ENCODE measurements around the gene KLHDC8B. TPM values are rescaled to one million over a fixed set of nuclear protein-coding genes. Genes with fewer than 3 reads are reported as not detected.

KLHDC8B gene
- 128 TPM for total RNA-seq
- long read RNA-seq, transcript KLHDC8B-201 (6 exons, 1,959 nt), result major isoform, 78 of 128 reads
- long read RNA-seq, partial matches to known transcripts, result 27 of 128 reads
- long read RNA-seq, other reads (novel, unspliced or antisense), result 23 of 128 reads

- ATAC-seq (peak; percentile 91), DNase-seq (ENCODE audit: missing footprints) (peak; percentile 92)
- intact Hi-C loops (cut with DNase I), result loop anchor here (1.0 to 10.0 kb wide), 7 partner anchors 46 to 296 kb away; partner anchors contain the start of genes GPX1, RHOA, TCTA and USP4
Measured at GRCh38 chr3:49171119-49171774, at the start of gene KLHDC8B. Gene KLHDC8B (plus strand): TSS chr3:49171598. CDS start chr3:49172770, 1,172 bp downstream.

DNA sequence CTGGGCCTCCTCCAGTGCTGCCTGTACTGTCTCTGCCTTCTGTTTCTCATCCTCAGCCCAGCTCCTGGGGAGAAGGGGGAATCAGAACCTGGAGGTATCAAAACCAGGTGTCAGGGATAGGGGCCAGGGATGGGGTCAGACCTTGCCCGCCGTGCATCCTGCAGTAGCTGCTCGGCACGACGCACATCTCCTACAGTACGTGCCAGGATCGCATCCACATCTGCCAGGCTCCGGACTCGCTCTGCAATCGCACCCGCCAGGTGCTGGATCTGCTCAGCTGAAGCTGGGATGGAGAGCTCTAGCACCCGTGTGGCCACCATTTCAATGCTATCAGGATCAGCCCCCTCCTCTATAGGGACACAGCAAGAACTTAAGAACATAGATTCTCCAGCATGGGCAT lies 49.4 kb upstream of the KLHDC8B start:
- intact Hi-C loops (cut with DNase I), result no loop called here
- DNase-seq (ENCODE audit: missing footprints) (no peak), ATAC-seq (no peak)

- no peak for ATAC-seq
- intact Hi-C loops (cut with DNase I), result no loop called here
- no peak for DNase-seq (ENCODE audit: missing footprints)
Measured at GRCh38 chr3:49122451-49122850, 48.9 kb upstream of the KLHDC8B start.

- intact Hi-C loops (cut with DNase I), result no loop called here
- ATAC-seq, result no peak
- DNase-seq (ENCODE audit: missing footprints), result no peak
Measured at GRCh38 chr3:49122886-49123545, 48.4 kb upstream of the KLHDC8B start.

GRCh38 chr3:49123687-49124086 lies 47.7 kb upstream of the KLHDC8B start:
- DNase-seq (ENCODE audit: missing footprints) (no peak), ATAC-seq (no peak)
- intact Hi-C loops (cut with DNase I), result no loop called here

- intact Hi-C loops (cut with DNase I), result no loop called here
- ATAC-seq (no peak), DNase-seq (ENCODE audit: missing footprints) (no peak)
Measured at GRCh38 chr3:49124203-49124602, 47.2 kb upstream of the KLHDC8B start.

GRCh38 chr3:49124991-49125670 lies 46.3 kb upstream of the KLHDC8B start:
- intact Hi-C loops (cut with DNase I), result no loop called here
- ATAC-seq (no peak), DNase-seq (ENCODE audit: missing footprints) (no peak)

DNA sequence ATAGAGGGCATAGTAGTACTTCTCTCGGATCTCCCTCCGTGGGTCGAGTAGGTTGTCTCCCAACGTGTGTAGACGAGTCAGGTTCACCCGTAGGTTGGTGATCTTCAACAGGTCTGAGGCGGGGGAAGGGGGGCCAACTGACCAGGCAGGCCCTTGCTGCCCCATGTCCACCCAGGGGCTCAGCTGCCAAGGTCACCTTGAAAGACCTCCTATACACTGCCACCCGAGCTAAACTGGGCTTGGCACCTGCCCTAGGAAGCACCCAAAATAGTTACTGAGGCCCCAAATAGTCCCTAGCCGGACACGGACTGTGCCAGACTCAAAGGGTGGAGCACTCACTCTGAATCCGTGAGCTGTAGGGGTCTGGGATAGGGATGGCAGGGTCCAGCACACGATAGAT lies 40.4 kb upstream of the KLHDC8B start:
- intact Hi-C loops (cut with DNase I), result loop anchor here (5.0 kb wide), 1 partner anchor 109 kb away; the partner anchor contains the start of gene NDUFAF3
- no peak for DNase-seq (ENCODE audit: missing footprints)

GRCh38 chr3:49131576-49131975 lies 39.8 kb upstream of the KLHDC8B start:
- intact Hi-C loops (cut with DNase I), result loop anchor here (5.0 kb wide), 1 partner anchor 109 kb away; the partner anchor contains the start of gene NDUFAF3
- ATAC-seq (no peak), DNase-seq (ENCODE audit: missing footprints) (no peak)

More for the DNA sequence above, 40.4 kb upstream of the KLHDC8B start:
- ATAC-seq, result no peak

DNA sequence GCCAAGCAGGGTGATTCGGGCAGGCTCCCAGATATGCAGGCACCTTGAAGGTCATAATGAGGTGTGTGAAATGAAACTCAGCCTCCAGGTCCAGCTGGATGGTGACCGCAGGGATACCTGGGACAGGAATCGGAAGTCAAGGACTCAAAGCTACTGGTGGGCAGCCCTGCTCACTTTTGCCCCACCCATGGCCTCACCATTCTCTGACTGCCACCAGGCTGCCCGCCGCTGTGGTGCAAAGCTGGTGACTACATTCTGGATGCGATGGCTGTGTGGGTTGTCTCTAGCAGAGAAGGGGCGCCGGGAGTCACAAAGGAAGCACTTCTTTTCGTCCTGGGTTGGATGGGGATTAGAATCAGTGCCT lies 39.3 kb upstream of the KLHDC8B start:
- DNase-seq (ENCODE audit: missing footprints), result no peak
- no peak for ATAC-seq
- intact Hi-C loops (cut with DNase I), result loop anchor here (2.0 to 5.0 kb wide), 3 partner anchors 35 to 110 kb away; partner anchors contain the start of genes CCDC71, NDUFAF3 and QRICH1

DNA sequence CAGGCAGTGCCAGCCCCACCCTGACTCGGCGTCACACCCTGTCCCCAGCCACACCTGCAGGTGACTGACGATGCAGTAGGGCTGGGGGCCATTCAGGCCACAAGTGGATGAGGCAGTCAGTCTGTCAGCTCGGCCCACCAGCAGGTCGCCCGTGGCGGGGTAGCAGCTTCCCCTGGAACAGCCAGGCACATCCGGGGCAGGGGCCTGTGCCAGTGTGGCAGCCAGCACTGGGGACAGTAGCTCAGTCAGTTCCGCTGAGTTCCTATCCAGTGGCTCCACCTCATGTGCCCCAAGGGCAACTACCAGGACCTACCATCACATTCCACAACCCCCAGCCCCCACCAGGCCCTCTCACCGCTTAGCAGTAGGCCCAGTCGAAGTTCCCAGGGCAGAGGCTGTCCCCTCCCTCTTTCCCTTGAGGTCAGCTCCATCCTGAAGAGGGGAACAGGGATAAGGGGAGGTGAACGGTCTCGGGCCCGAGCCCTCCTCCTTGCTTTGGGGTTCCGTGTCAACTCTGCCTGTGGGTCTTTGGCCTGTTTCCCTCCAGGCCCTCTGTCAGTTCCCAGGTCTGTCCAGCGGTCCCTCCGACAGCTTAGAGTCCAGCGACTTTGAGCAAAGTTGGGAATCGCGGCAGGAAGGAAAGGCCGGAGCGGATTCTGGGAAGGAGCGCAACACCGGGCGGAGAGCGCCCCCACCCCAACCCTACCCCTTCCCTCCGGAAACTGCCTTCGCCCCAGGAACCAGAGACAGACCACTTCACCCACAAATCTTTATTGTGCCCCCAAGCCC lies 38.8 kb upstream of the KLHDC8B start, which contains the start of gene LAMB2:
Gene LAMB2, minus strand, starts transcription at position 614 of the 789 bp plus-strand sequence. Its CDS starts 183 bp downstream, at position 431.
- intact Hi-C loops (cut with DNase I), result loop anchor here (2.0 to 5.0 kb wide), 3 partner anchors 34 to 110 kb away; partner anchors contain the start of genes CCDC71, NDUFAF3 and QRICH1
- DNase-seq (ENCODE audit: missing footprints) (peak; percentile 80), ATAC-seq (peak; percentile 85)

DNA sequence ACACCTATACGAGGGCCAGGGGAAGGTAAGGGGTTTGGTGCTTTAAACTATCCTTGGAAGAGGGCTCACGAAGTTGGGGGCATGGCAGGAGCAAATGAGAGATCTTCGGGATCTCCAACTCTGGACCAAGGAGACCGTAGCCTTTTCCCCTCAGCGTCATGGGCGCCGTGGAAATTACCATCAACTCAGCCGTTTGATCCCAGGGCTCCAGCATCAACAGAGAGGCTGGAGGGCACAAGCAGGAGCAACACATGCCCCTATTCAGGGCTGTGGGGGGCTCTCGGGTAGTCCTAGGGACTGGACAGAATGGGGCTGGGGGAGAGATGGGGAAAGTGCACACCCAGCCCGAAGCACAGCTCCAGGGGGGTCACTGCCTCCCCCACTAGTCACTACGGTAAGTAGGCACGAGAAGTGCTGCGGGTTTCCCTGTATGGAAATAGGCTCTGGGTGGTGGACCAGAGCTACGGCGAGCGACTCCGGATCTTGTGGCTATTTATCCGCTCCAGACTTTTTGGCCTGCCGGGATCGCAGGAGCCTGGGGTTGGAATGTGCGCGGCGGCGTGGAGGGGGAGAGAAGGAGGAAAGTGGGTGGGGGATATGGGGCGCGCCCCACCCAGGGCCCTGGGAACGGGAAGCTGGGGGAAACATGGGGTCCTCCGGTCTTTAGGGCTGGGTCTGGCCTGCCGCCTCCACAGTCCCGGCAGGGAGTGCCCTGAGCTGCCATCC lies 38.0 kb upstream of the KLHDC8B start:
- DNase-seq (ENCODE audit: missing footprints) (peak; percentile 91), ATAC-seq (peak; percentile 89)
- intact Hi-C loops (cut with DNase I), result loop anchor here (2.0 to 5.0 kb wide), 3 partner anchors 33 to 111 kb away; partner anchors contain the start of genes CCDC71, NDUFAF3 and QRICH1

GRCh38 chr3:49134471-49135265 lies 36.7 kb upstream of the KLHDC8B start:
- peak; percentile 31 for DNase-seq (ENCODE audit: missing footprints)
- ATAC-seq, result no peak
- intact Hi-C loops (cut with DNase I), result loop anchor here (5.0 kb wide), 1 partner anchor 112 kb away; the partner anchor contains the start of gene NDUFAF3

DNA sequence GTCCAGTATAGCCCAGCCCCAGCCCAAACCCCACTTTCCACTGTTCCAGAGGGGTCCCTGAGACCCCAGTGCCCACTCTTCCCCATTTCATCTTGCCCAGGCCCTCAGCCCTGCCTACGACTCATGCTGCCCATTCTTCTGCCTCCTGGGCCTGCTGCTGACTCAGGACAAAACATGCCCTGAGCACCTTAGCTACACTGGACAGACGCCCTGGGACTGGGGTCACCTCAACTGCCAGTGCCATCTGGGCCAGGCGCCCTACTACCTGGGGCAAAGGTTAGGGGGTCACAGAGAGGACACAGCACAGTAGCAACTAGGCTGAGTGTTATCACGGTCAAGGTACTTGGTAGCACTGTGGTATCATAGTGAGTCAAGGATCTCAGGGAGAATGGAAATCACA lies 35.9 kb upstream of the KLHDC8B start:
- DNase-seq (ENCODE audit: missing footprints) (no peak), ATAC-seq (no peak)
- intact Hi-C loops (cut with DNase I), result no loop called here

- intact Hi-C loops (cut with DNase I), result no loop called here
- ATAC-seq (no peak), DNase-seq (ENCODE audit: missing footprints) (no peak)
Measured at GRCh38 chr3:49140080-49140479, 31.3 kb upstream of the KLHDC8B start.

DNA sequence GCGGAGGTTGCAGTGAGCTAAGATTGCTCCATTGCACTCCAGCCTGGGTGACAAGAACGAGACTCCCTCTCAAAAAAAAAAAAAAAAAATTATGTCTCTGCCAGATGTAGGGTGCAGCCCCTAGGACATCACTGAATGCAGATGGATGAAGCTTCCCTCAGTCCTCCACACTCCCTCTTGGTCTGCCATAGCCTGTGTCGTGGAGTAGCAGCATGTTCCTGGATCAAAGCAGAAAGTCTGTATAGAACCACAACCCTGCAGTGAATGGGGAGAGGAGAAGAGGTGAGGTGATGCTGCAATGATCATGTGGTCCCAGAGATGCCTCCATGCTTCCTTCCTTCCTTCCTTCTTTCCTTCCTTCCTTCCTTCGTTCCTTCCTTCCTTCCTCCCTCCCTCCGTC lies 23.2 kb upstream of the KLHDC8B start:
- intact Hi-C loops (cut with DNase I), result no loop called here
- no peak for DNase-seq (ENCODE audit: missing footprints)
- no peak for ATAC-seq

DNA sequence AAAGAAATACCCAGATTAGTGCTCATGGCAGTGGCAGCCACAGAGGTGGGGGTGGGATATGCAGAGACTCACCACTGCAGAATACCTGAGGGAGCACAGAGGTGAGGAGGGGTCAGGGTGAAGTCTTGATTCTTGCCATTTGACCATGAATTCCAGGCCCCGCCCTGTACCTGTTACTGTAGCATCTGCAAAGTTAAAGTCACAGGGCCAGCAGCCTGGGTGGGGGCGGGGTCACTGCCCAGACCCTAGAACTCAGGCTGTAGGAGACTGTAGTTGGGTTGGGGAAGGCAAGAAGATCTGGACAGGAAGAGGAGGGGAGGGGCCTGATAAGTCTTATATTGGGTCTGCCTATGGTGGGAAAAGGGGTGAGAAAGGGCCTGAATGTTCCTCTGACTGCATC lies 19.8 kb upstream of the KLHDC8B start:
- intact Hi-C loops (cut with DNase I), result no loop called here
- DNase-seq (ENCODE audit: missing footprints) (no peak), ATAC-seq (no peak)
